CD4-positive, alpha-beta memory T cell (primary cell): Measurements from ENCODE around the gene GAS7. TPM values are rescaled to one million over a fixed set of nuclear protein-coding genes. Genes with fewer than 3 reads are reported as not detected.

Experiments used
- CTCF ChIA-PET: fragments of 350-600 bp; sonication (Branson Sonifier 250); formaldehyde crosslinking; loops from one replicate; lab custom pipeline; 2021; ENCODE audit warnings: inconsistent platforms; ENCODE audit not compliant: partially characterized antibody; lab: Charles Lee
- POLR2A ChIA-PET: fragments of 350-600 bp; sonication (Branson Sonifier 250); formaldehyde crosslinking; loops from one replicate; lab custom pipeline; 2021; ENCODE audit not compliant: partially characterized antibody; lab: Charles Lee
- DNase-seq, 5 donors: peaks; one replicate each; pipeline versions ENCODE4 v3.0.0 to v3.0.0-alpha.2; 2020 to 2022; ENCODE audit warnings: mixed read lengths in 1 of 5
- H3K27ac ChIP-seq: one replicate; pipeline ENCODE4 v1.7.0; 2013; ENCODE audit warnings: low read depth, low read length
- H3K27me3 ChIP-seq: 2 replicates; pipeline ENCODE4 v1.7.0; 2013; ENCODE audit warnings: mild to moderate bottlenecking, low read length, moderate library complexity; ENCODE audit not compliant: insufficient read depth
- H3K36me3 ChIP-seq: 2 replicates; pipeline ENCODE4 v1.7.0; 2013; ENCODE audit warnings: mild to moderate bottlenecking, low read length, moderate library complexity; ENCODE audit not compliant: insufficient read depth
- H3K4me1 ChIP-seq: 2 replicates; pipeline ENCODE4 v1.7.0; 2013; ENCODE audit warnings: mild to moderate bottlenecking, low read length, moderate library complexity; ENCODE audit not compliant: insufficient read depth
- H3K4me3 ChIP-seq, 2 donors: one replicate each; pipeline ENCODE4 v1.7.0; 2013; ENCODE audit warnings: low read length in 2 of 2, mild to moderate bottlenecking in 1 of 2
- H3K9me3 ChIP-seq, 2 donors: one replicate each; pipeline ENCODE4 v1.7.0; 2013; ENCODE audit warnings: low read length in 2 of 2, control low read depth in 1 of 2; ENCODE audit not compliant: control insufficient read depth in 1 of 2
- H3K27ac Mint-ChIP-seq, 7 donors: one replicate each; pipeline ENCODE4 v1.8.0; 2020 to 2021; ENCODE audit warnings: mixed read lengths in 7 of 7, mild to moderate bottlenecking in 6 of 7, inconsistent platforms in 3 of 7, moderate library complexity in 3 of 7
- H3K27me3 Mint-ChIP-seq, 2 donors: one replicate each; pipeline ENCODE4 v1.8.0; 2020 to 2021; ENCODE audit warnings: mixed read lengths in 2 of 2
- H3K36me3 Mint-ChIP-seq, 2 donors: one replicate each; pipeline ENCODE4 v1.8.0; 2020 to 2021; ENCODE audit warnings: mixed read lengths in 2 of 2, inconsistent platforms in 1 of 2, mild to moderate bottlenecking in 1 of 2
- H3K4me1 Mint-ChIP-seq, 4 donors: one replicate each; pipeline ENCODE4 v1.8.0; 2020 to 2021; ENCODE audit warnings: mixed read lengths in 4 of 4, mild to moderate bottlenecking in 1 of 4
- H3K4me3 Mint-ChIP-seq, 8 donors: one replicate each; pipeline ENCODE4 v1.8.0; 2020 to 2021; ENCODE audit warnings: mixed read lengths in 8 of 8, mild to moderate bottlenecking in 7 of 8, moderate library complexity in 6 of 8, inconsistent platforms in 3 of 8
- H3K9me3 Mint-ChIP-seq, 8 donors: one replicate each; pipeline ENCODE4 v1.8.0; 2020 to 2021; ENCODE audit warnings: mixed read lengths in 8 of 8, mild to moderate bottlenecking in 5 of 8, inconsistent platforms in 3 of 8, moderate library complexity in 1 of 8
- intact Hi-C: fragments of 100-400 bp; cut with micrococcal nuclease; formaldehyde crosslinking; loops from one replicate; pipeline ENCODE4 v1.15.1; 2023
- polyA plus RNA-seq, 2 donors: library from polyadenylated mRNA; unstranded; fragments of 300-500 nt; fragmentation: Illumina TruSeq; gene quantifications; one replicate each; pipeline ENCODE4 v1.2.3, GENCODE V29; 2021
- total RNA-seq, 2 experiments: library from RNA; stranded (reverse); gene quantifications; one replicate each; pipeline ENCODE4 v1.2.3, GENCODE V29; 2021

The GAS7 gene
- total and polyA plus RNA-seq, 4 experiments from 2014 or later, result 0.42 to 5.2 (median 3.0) TPM

DNA sequence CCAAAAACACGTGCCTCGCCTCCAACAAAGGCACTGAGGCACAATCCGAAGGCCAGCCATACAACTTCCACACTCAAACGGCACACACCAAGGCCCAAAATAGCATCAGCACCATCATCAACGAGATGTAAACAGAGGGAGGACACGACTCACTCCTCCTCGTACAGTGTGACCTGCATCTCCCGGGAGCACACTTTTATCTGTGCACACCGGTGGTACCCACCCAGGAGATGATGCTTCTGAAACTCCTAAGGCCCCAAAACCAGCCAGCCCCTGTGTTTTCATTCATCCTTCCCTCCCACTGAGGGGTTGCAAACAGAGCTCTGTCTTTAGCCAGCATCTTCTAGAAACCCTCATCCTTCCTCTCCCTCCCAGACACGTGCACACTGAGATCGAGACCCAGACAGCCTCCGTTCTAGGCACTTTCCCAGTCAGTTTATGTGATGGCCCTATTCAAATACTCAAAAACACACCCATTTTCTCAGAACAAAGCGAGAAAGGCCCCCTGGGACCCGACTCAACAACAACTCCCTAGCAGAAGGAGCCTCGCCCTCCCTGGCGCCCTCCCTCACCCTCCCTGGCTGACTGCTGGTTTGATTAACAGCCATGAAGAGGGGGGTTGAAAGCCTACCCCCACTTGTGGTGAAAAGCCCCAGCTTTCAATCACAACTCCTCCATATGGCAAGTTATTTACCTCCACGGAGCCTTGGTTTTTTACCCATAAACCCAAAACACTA, 76.3 kb downstream of the GAS7 start:
- peak overlapping the region in 3 of 8 donors; percentile 17 to 65 (median 21) for H3K4me3 Mint-ChIP-seq
- H3K27ac Mint-ChIP-seq, result peak overlapping the region in 6 of 7 donors; percentile 23 to 91 (median 74)
- Histone ChIP-seq H3K4me1 (peaks cover 20% of the 10 kb centered on the region), H3K27ac (no peak overlapping the region), H3K4me3 (no peak overlapping the region), H3K36me3 (no peaks in the 10 kb centered on the region), H3K27me3 (no peaks in the 10 kb centered on the region), H3K9me3 (no peaks in the 10 kb centered on the region)
- intact Hi-C loops, result no loop called here
- H3K9me3 Mint-ChIP-seq, result no peaks in the 10 kb centered on the region
- peaks cover 2 to 6% of the 10 kb centered on the region in 2 donors for H3K27me3 Mint-ChIP-seq
- H3K36me3 Mint-ChIP-seq, result no peaks in the 10 kb centered on the region
- CTCF ChIA-PET, result no interaction called here
- DNase-seq, result peak in 2 of 5 donors; percentile 15 to 18
- POLR2A ChIA-PET, result no interaction called here
- peaks cover 17 to 51% (median 42%) of the 10 kb centered on the region in 4 donors for H3K4me1 Mint-ChIP-seq

DNA sequence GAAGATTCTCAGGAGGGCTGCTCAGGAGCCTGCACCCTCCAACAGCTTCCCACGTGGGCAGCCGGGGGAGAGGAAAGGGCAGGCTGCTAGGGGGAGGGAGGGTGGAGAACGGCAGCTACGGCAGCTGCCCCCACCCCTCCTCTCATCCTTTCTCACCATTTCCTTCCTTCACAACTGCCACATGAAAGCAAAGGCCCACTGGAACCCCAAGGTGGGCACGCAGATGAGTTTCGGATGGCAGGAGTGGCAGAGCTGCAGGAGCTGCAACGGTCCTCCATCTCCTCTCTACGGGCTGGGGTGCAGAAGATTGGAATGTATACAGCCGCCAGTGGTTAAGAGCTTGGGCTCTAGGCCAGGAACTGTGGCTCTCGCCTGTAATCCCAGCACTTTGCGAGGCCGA, 77.7 kb downstream of the GAS7 start:
- H3K4me3 ChIP-seq, result no peak overlapping the region

DNA sequence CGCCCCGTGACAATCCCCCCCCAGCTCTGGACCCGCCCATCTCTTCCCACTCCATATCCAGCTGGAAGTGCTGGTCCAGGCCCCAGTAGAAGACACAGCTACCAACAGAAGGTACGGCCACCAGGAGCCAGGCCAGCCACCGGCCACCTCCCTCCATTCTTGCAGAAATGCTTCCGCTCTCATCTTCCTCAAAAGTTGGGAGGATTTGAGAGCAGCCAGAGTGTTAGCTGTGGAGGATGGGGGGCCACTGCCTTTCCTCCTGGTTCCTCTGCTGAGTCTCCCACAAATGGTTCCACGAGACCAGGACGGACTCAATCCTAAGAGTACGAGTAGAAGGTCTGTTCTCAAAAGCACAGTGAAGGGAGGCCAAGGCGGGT, 78.3 kb downstream of the GAS7 start:
- H3K9me3 ChIP-seq, result no peaks in the 10 kb centered on the region
- no peaks in the 10 kb centered on the region for H3K36me3 ChIP-seq
- peaks cover 29% of the 10 kb centered on the region for H3K4me1 ChIP-seq
- Mint-ChIP-seq H3K27ac (peak overlapping the region in 4 of 7 donors; percentile 9 to 74 (median 50)), H3K4me3 (peak overlapping the region in 5 of 8 donors; percentile 31 to 66 (median 51)), H3K4me1 (peaks cover 17 to 63% (median 49%) of the 10 kb centered on the region in 4 donors), H3K9me3 (no peaks in the 10 kb centered on the region), H3K36me3 (no peaks in the 10 kb centered on the region), H3K27me3 (peaks cover 2 to 7% of the 10 kb centered on the region in 2 donors)
- no peak overlapping the region for H3K27ac ChIP-seq
- intact Hi-C loops, result no loop called here
- H3K27me3 ChIP-seq, result no peaks in the 10 kb centered on the region
- no peak overlapping the region for H3K4me3 ChIP-seq
- ChIA-PET CTCF (no interaction called here), POLR2A (no interaction called here)
- DNase-seq, result no peak

More for the DNA sequence above, 77.7 kb downstream of the GAS7 start:
- Histone ChIP-seq H3K36me3 (no peaks in the 10 kb centered on the region), H3K9me3 (no peaks in the 10 kb centered on the region), H3K27ac (no peak overlapping the region), H3K27me3 (no peaks in the 10 kb centered on the region), H3K4me1 (peaks cover 24% of the 10 kb centered on the region)
- intact Hi-C loops, result no loop called here
- Mint-ChIP-seq H3K27me3 (peaks cover 2 to 7% of the 10 kb centered on the region in 2 donors), H3K4me1 (peaks cover 15 to 57% (median 45%) of the 10 kb centered on the region in 4 donors), H3K36me3 (no peaks in the 10 kb centered on the region), H3K27ac (peak overlapping the region in 5 of 7 donors; percentile 9 to 74 (median 47)), H3K4me3 (peak overlapping the region in 6 of 8 donors; percentile 1 to 52 (median 43)), H3K9me3 (no peaks in the 10 kb centered on the region)
- DNase-seq, result no peak
- ChIA-PET CTCF (no interaction called here), POLR2A (no interaction called here)

DNA sequence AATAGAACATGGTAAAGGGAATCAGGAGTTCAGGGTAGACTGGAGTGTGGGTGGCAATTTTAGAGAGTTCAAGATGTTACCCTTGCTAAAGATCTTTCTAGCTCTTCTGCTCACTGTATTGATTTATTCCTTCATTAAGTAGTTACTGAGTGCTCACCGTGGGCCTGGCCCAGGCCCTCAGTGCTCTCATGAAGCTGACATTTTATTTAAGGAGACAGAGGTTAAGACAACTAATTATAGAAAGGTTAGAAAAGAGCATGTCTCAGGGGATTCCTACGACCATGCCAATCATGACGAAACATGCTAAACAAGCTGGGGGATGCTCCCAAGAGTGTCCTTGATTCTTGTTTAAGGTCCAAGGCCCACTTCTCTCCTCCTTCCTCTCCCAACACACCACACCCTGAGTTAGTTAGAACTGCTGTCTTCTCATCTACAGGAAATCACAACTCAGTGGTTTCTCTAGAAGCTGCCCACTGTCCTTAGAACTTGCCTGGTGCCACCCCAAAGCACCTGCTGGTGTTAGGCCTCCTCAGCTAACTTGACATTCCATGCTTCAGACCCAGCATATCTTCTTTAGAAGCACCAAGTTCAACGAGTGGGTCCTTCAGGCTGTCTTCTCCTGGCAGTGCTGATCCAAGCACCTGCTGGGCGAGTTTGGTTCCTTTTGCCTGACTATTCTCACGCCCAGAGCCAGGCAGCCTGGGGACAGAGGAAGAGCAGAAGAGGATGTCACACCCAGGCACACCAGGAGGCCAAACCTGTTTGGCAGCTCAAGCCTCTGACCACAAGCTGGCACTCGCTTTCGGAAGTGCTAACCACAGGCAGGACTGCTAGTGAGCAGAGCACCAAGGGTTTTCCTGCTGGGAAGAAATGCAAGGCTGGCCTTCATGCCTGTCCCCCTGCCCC, 79.0 kb downstream of the GAS7 start:
- H3K36me3 ChIP-seq, result no peaks in the 10 kb centered on the region
- Mint-ChIP-seq H3K27ac (peak overlapping the region in 6 of 7 donors; percentile 54 to 93 (median 80)), H3K27me3 (peaks cover 4 to 7% of the 10 kb centered on the region in 2 donors), H3K36me3 (no peaks in the 10 kb centered on the region), H3K4me1 (peaks cover 21 to 70% (median 53%) of the 10 kb centered on the region in 4 donors), H3K9me3 (no peaks in the 10 kb centered on the region), H3K4me3 (peak overlapping the region in 7 of 8 donors; percentile 12 to 66 (median 47))
- ChIA-PET POLR2A (no interaction called here), CTCF (no interaction called here)
- no peak for DNase-seq
- H3K27ac ChIP-seq, result no peak overlapping the region
- intact Hi-C loops, result no loop called here
- no peak overlapping the region for H3K4me3 ChIP-seq
- H3K27me3 ChIP-seq, result no peaks in the 10 kb centered on the region
- peaks cover 33% of the 10 kb centered on the region for H3K4me1 ChIP-seq
- no peaks in the 10 kb centered on the region for H3K9me3 ChIP-seq

DNA sequence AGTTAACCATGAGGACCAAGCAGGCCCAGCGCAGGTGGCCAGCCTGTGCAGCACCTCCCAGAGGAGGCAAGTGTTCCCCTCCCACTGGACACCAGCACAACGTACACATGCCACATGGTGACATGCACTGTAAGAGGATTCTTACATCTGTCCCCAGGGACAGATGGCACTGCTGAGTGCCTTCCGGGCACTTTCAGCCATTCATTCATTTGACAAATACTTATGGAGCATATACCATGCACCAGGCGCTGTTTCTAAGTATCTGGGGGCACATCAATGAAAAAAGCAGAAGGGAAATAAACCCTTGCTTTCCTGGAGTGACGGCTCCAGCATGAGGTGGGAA, 79.6 kb downstream of the GAS7 start:
- intact Hi-C loops, result no loop called here
- H3K27ac Mint-ChIP-seq, result peak overlapping the region in 4 of 7 donors; percentile 54 to 93 (median 83)
- peaks cover 21 to 75% (median 59%) of the 10 kb centered on the region in 4 donors for H3K4me1 Mint-ChIP-seq
- no peak for DNase-seq
- Histone ChIP-seq H3K9me3 (no peaks in the 10 kb centered on the region), H3K4me1 (peaks cover 40% of the 10 kb centered on the region), H3K27me3 (no peaks in the 10 kb centered on the region), H3K4me3 (no peak overlapping the region), H3K36me3 (no peaks in the 10 kb centered on the region), H3K27ac (no peak overlapping the region)
- peaks cover 4 to 7% of the 10 kb centered on the region in 2 donors for H3K27me3 Mint-ChIP-seq
- peak overlapping the region in 1 of 8 donors; percentile 64 for H3K4me3 Mint-ChIP-seq
- no peaks in the 10 kb centered on the region for H3K36me3 Mint-ChIP-seq
- no peaks in the 10 kb centered on the region for H3K9me3 Mint-ChIP-seq
- POLR2A ChIA-PET, result no interaction called here
- CTCF ChIA-PET, result no interaction called here

DNA sequence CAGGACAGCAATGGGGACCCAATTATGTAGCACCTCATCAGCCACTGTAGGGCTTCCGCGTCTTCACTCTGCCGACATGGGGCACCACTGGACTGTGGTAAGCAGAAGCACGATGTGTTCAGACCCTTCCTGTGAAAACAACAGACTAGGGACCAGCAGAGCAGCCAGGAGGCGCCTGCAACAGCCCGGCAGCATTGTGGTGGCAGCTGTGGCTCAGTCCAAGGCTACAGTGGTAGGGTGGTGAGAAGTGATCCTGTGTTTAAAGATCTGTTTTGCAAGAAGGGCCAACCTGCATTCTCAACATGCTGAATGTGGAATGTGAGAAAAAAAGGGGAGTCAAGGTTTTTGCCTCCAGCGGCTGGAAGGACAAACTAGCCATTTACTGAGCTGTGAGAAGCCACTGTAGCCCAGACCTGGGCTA, 80.8 kb downstream of the GAS7 start:
- intact Hi-C loops, result no loop called here
- no peak for DNase-seq
- Histone ChIP-seq H3K36me3 (no peaks in the 10 kb centered on the region), H3K4me1 (peaks cover 49% of the 10 kb centered on the region), H3K9me3 (no peaks in the 10 kb centered on the region), H3K27ac (no peak overlapping the region), H3K4me3 (no peak overlapping the region), H3K27me3 (no peaks in the 10 kb centered on the region)
- H3K4me1 Mint-ChIP-seq, result peaks cover 24 to 86% (median 65%) of the 10 kb centered on the region in 4 donors
- H3K9me3 Mint-ChIP-seq, result no peaks in the 10 kb centered on the region
- peaks cover 7 to 9% of the 10 kb centered on the region in 2 donors for H3K27me3 Mint-ChIP-seq
- peak overlapping the region in 3 of 8 donors; percentile 10 to 34 (median 28) for H3K4me3 Mint-ChIP-seq
- H3K27ac Mint-ChIP-seq, result peak overlapping the region in 5 of 7 donors; percentile 25 to 71 (median 58)
- POLR2A ChIA-PET, result no interaction called here
- H3K36me3 Mint-ChIP-seq, result no peaks in the 10 kb centered on the region
- CTCF ChIA-PET, result no interaction called here
